ENCODE data around the gene CMTM2. TPM values are rescaled to one million over a fixed set of nuclear protein-coding genes. Genes with fewer than 3 reads are reported as not detected.

The CMTM2 gene
- total and polyA plus RNA-seq, 3 experiments from 2014 or later: 0.22 to 0.24 TPM; not detected in 1

- H3K4me1 Mint-ChIP-seq: peaks cover 60 to 70% (median 67%) of the 10 kb centered on the region in 3 donors
- DNase-seq: peak; percentile 39 to 69 (median 52)
- CTCF ChIA-PET: interaction anchor here (1.2 to 2.7 kb wide), 6 partner anchors 13 to 37 kb away, joined by 3 to 12 read pairs (median 4); no protein-coding TSS in a partner anchor
- Histone ChIP-seq H3K27ac (ENCODE audit: low read depth, low read length) (peak within 1 kb of the TSS; percentile 76), H3K4me3 (ENCODE audit: low read length) (peak within 1 kb of the TSS; percentile 66), H3K27me3 (ENCODE audit: insufficient read depth, low read length, poor library complexity, severe bottlenecking) (no peaks in the 10 kb centered on the region), H3K36me3 (ENCODE audit: insufficient read depth, low read length) (no peaks in the 10 kb centered on the region), H3K9me3 (ENCODE audit: low read length) (no peaks in the 10 kb centered on the region), H3K4me1 (ENCODE audit: insufficient read depth, low read length) (peaks cover 53% of the 10 kb centered on the region)
- peak within 1 kb of the TSS; percentile 82 to 98 (median 90) for H3K27ac Mint-ChIP-seq
- peaks cover 0 to 5% of the 10 kb centered on the region in 2 donors for H3K27me3 Mint-ChIP-seq
- peak within 1 kb of the TSS; percentile 76 to 98 (median 84) for H3K4me3 Mint-ChIP-seq
- no peaks in the 10 kb centered on the region for H3K9me3 Mint-ChIP-seq
- H3K36me3 Mint-ChIP-seq: peaks cover 0 to 13% (median 2%) of the 10 kb centered on the region in 3 donors
- POLR2A ChIA-PET: interaction anchor here (1.0 to 3.4 kb wide), 3 partner anchors 16 to 54 kb away, joined by 3 to 26 read pairs (median 4); no protein-coding TSS in a partner anchor
Observed at GRCh38 chr16:66549284-66550131, 29.8 kb upstream of the CMTM2 start, which contains the start of gene TK2. TK2 (minus strand) TSS chr16:66550122; CDS start chr16:66550061, 61 bp downstream.

GRCh38 chr16:66551348-66551759 lies 27.9 kb upstream of the CMTM2 start:
- POLR2A ChIA-PET: interaction anchor here (0.6 to 3.4 kb wide), 7 partner anchors 8 to 53 kb away, joined by 3 to 26 read pairs (median 5); partner anchors contain the start of gene CMTM3

GRCh38 chr16:66551788-66552285 lies 27.4 kb upstream of the CMTM2 start:
- ChIA-PET CTCF (interaction anchor here (1.0 to 3.7 kb wide), 17 partner anchors 9 to 199 kb away, joined by 3 to 32 read pairs (median 6); partner anchors contain the start of gene CMTM3), POLR2A (interaction anchor here (0.6 to 3.4 kb wide), 13 partner anchors 8 to 76 kb away, joined by 3 to 26 read pairs (median 4); partner anchors contain the start of gene CMTM3)
- H3K27me3 ChIP-seq (ENCODE audit: insufficient read depth, low read length, poor library complexity, severe bottlenecking): no peaks in the 10 kb centered on the region
- Mint-ChIP-seq H3K4me1 (peaks cover 80 to 90% (median 87%) of the 10 kb centered on the region in 3 donors), H3K27me3 (peaks cover 0 to 5% of the 10 kb centered on the region in 2 donors), H3K4me3 (peak overlapping the region; percentile 90 to 98 (median 97)), H3K27ac (peak overlapping the region; percentile 92 to 98 (median 96)), H3K36me3 (peaks cover 0 to 29% (median 5%) of the 10 kb centered on the region in 3 donors), H3K9me3 (no peaks in the 10 kb centered on the region)
- H3K4me3 ChIP-seq (ENCODE audit: low read length): peak overlapping the region; percentile 87
- no peaks in the 10 kb centered on the region for H3K9me3 ChIP-seq (ENCODE audit: low read length)
- H3K36me3 ChIP-seq (ENCODE audit: insufficient read depth, low read length): no peaks in the 10 kb centered on the region
- H3K4me1 ChIP-seq (ENCODE audit: insufficient read depth, low read length): peaks cover 72% of the 10 kb centered on the region
- no peak for DNase-seq
- peak overlapping the region; percentile 85 for H3K27ac ChIP-seq (ENCODE audit: low read depth, low read length)

More at GRCh38 chr16:66551348-66551759, 27.9 kb upstream of the CMTM2 start:
- H3K27me3 Mint-ChIP-seq: peaks cover 0 to 5% of the 10 kb centered on the region in 2 donors
- peaks cover 77 to 88% (median 82%) of the 10 kb centered on the region in 3 donors for H3K4me1 Mint-ChIP-seq
- DNase-seq: peak; percentile 49 to 77 (median 61)
- H3K4me3 Mint-ChIP-seq: peak overlapping the region; percentile 90 to 98 (median 97)
- peaks cover 0 to 27% (median 5%) of the 10 kb centered on the region in 3 donors for H3K36me3 Mint-ChIP-seq
- Histone ChIP-seq H3K9me3 (ENCODE audit: low read length) (no peaks in the 10 kb centered on the region), H3K4me3 (ENCODE audit: low read length) (peak overlapping the region; percentile 87), H3K4me1 (ENCODE audit: insufficient read depth, low read length) (peaks cover 71% of the 10 kb centered on the region), H3K27me3 (ENCODE audit: insufficient read depth, low read length, poor library complexity, severe bottlenecking) (no peaks in the 10 kb centered on the region), H3K27ac (ENCODE audit: low read depth, low read length) (peak overlapping the region; percentile 85), H3K36me3 (ENCODE audit: insufficient read depth, low read length) (no peaks in the 10 kb centered on the region)
- CTCF ChIA-PET: interaction anchor here (1.1 to 3.7 kb wide), 15 partner anchors 9 to 74 kb away, joined by 3 to 32 read pairs (median 6); partner anchors contain the start of gene CMTM3
- H3K27ac Mint-ChIP-seq: peak overlapping the region; percentile 92 to 98 (median 96)
- no peaks in the 10 kb centered on the region for H3K9me3 Mint-ChIP-seq

GRCh38 chr16:66552286-66553177 lies 26.7 kb upstream of the CMTM2 start, which contains the start of gene CKLF:
CKLF (plus strand) TSS chr16:66552576; CDS start chr16:66552716, 140 bp downstream.
- peak within 1 kb of the TSS; percentile 90 to 98 (median 97) for H3K4me3 Mint-ChIP-seq
- peak within 1 kb of the TSS; percentile 92 to 98 (median 96) for H3K27ac Mint-ChIP-seq
- ChIA-PET CTCF (interaction anchor here (1.0 to 3.7 kb wide), 15 partner anchors 10 to 198 kb away, joined by 3 to 32 read pairs (median 6); partner anchors contain the start of gene CMTM3), POLR2A (interaction anchor here (0.6 to 3.4 kb wide), 12 partner anchors 9 to 76 kb away, joined by 3 to 26 read pairs (median 4); partner anchors contain the start of gene CMTM3)
- peak within 1 kb of the TSS; percentile 85 for H3K27ac ChIP-seq (ENCODE audit: low read depth, low read length)
- H3K4me3 ChIP-seq (ENCODE audit: low read length): peak within 1 kb of the TSS; percentile 87
- H3K9me3 ChIP-seq (ENCODE audit: low read length): no peaks in the 10 kb centered on the region
- peaks cover 0 to 31% (median 8%) of the 10 kb centered on the region in 3 donors for H3K36me3 Mint-ChIP-seq
- H3K4me1 ChIP-seq (ENCODE audit: insufficient read depth, low read length): peaks cover 72% of the 10 kb centered on the region
- peaks cover 0 to 5% of the 10 kb centered on the region in 2 donors for H3K27me3 Mint-ChIP-seq
- peaks cover 76 to 88% (median 86%) of the 10 kb centered on the region in 3 donors for H3K4me1 Mint-ChIP-seq
- no peaks in the 10 kb centered on the region for H3K27me3 ChIP-seq (ENCODE audit: insufficient read depth, low read length, poor library complexity, severe bottlenecking)
- H3K9me3 Mint-ChIP-seq: no peaks in the 10 kb centered on the region
- DNase-seq: peak; percentile 85 to 94 (median 92)
- H3K36me3 ChIP-seq (ENCODE audit: insufficient read depth, low read length): no peaks in the 10 kb centered on the region

GRCh38 chr16:66553223-66553622 lies 26.0 kb upstream of the CMTM2 start:
- H3K27me3 ChIP-seq (ENCODE audit: insufficient read depth, low read length, poor library complexity, severe bottlenecking): no peaks in the 10 kb centered on the region
- H3K4me1 ChIP-seq (ENCODE audit: insufficient read depth, low read length): peaks cover 71% of the 10 kb centered on the region
- no peaks in the 10 kb centered on the region for H3K36me3 ChIP-seq (ENCODE audit: insufficient read depth, low read length)
- POLR2A ChIA-PET: interaction anchor here (0.7 to 3.4 kb wide), 7 partner anchors 9 to 51 kb away, joined by 3 to 26 read pairs (median 5); partner anchors contain the start of genes CMTM1 and CMTM3
- peak in 1 of 5 donors; percentile 17 for DNase-seq
- H3K27me3 Mint-ChIP-seq: peaks cover 0 to 5% of the 10 kb centered on the region in 2 donors
- no peaks in the 10 kb centered on the region for H3K9me3 Mint-ChIP-seq
- CTCF ChIA-PET: interaction anchor here (1.2 to 3.7 kb wide), 12 partner anchors 10 to 143 kb away, joined by 3 to 32 read pairs (median 6); partner anchors contain the start of gene CMTM3
- peaks cover 0 to 37% (median 9%) of the 10 kb centered on the region in 3 donors for H3K36me3 Mint-ChIP-seq
- H3K27ac Mint-ChIP-seq: peak overlapping the region; percentile 89 to 98 (median 96)
- no peaks in the 10 kb centered on the region for H3K9me3 ChIP-seq (ENCODE audit: low read length)
- peak overlapping the region; percentile 85 for H3K27ac ChIP-seq (ENCODE audit: low read depth, low read length)
- H3K4me3 ChIP-seq (ENCODE audit: low read length): peak overlapping the region; percentile 87
- peaks cover 77 to 88% (median 87%) of the 10 kb centered on the region in 3 donors for H3K4me1 Mint-ChIP-seq
- H3K4me3 Mint-ChIP-seq: peak overlapping the region; percentile 90 to 98 (median 97)

GRCh38 chr16:66554021-66554420 lies 25.2 kb upstream of the CMTM2 start:
- peaks cover 63% of the 10 kb centered on the region for H3K4me1 ChIP-seq (ENCODE audit: insufficient read depth, low read length)
- Mint-ChIP-seq H3K9me3 (no peaks in the 10 kb centered on the region), H3K27me3 (peaks cover 0 to 5% of the 10 kb centered on the region in 2 donors), H3K4me3 (peak overlapping the region; percentile 90 to 98 (median 97)), H3K27ac (peak overlapping the region; percentile 16 to 97 (median 95)), H3K4me1 (peaks cover 76 to 88% (median 87%) of the 10 kb centered on the region in 3 donors), H3K36me3 (peaks cover 0 to 45% (median 9%) of the 10 kb centered on the region in 3 donors)
- no peaks in the 10 kb centered on the region for H3K36me3 ChIP-seq (ENCODE audit: insufficient read depth, low read length)
- no peaks in the 10 kb centered on the region for H3K9me3 ChIP-seq (ENCODE audit: low read length)
- ChIA-PET POLR2A (interaction anchor here (0.9 to 1.0 kb wide), 2 partner anchors 32 to 50 kb away, joined by 3 to 5 read pairs; no protein-coding TSS in a partner anchor), CTCF (interaction anchor here (0.8 to 3.7 kb wide), 6 partner anchors 9 to 74 kb away, joined by 3 to 20 read pairs (median 6); partner anchors contain the start of gene CMTM3)
- DNase-seq: no peak
- peak overlapping the region; percentile 85 for H3K27ac ChIP-seq (ENCODE audit: low read depth, low read length)
- peak overlapping the region; percentile 87 for H3K4me3 ChIP-seq (ENCODE audit: low read length)
- no peaks in the 10 kb centered on the region for H3K27me3 ChIP-seq (ENCODE audit: insufficient read depth, low read length, poor library complexity, severe bottlenecking)
